Activated CD4-positive, alpha-beta T cell treated with anti-CD3 and anti-CD28 coated beads for 36 hours (primary cell): Measurements from ENCODE around the gene FAM9A. TPM values are rescaled to one million over a fixed set of nuclear protein-coding genes. Genes with fewer than 3 reads are reported as not detected.
"Not testable (repeated sequence)": the region's sequence is repeated elsewhere in the genome, so short reads cannot be mapped to it uniquely, and the experiment has no call there.

Experiments used
- ATAC-seq: fragments of 200-7000 bp; cut with Tn5 transposase; one replicate; pipeline ENCODE4 v1.10.0; 2021; ENCODE audit warnings: mild to moderate bottlenecking, moderate library complexity
- CTCF ChIA-PET: fragments of 350-600 bp; sonication (Branson Sonifier 250); formaldehyde crosslinking; loops from one replicate; lab custom pipeline; 2021; ENCODE audit warnings: antibody characterized with exemption; lab: Charles Lee
- POLR2A ChIA-PET: fragments of 350-600 bp; sonication (Branson Sonifier 250); formaldehyde crosslinking; loops from one replicate; lab custom pipeline; 2021; ENCODE audit warnings: antibody characterized with exemption, inconsistent platforms; lab: Charles Lee
- DNase-seq: peaks from one replicate; pipeline ENCODE4 v3.0.0-alpha.2; 2020
- H3K27ac Mint-ChIP-seq: one replicate; pipeline ENCODE4 v1.8.0; 2021; ENCODE audit warnings: mixed read lengths
- H3K27me3 Mint-ChIP-seq: one replicate; pipeline ENCODE4 v1.8.0; 2021; ENCODE audit warnings: mixed read lengths
- H3K36me3 Mint-ChIP-seq: one replicate; pipeline ENCODE4 v1.8.0; 2021; ENCODE audit warnings: low read depth, mixed read lengths
- H3K4me1 Mint-ChIP-seq: one replicate; pipeline ENCODE4 v1.8.0; 2021; ENCODE audit warnings: mixed read lengths
- H3K4me3 Mint-ChIP-seq: one replicate; pipeline ENCODE4 v1.8.0; 2021; ENCODE audit warnings: mild to moderate bottlenecking, moderate library complexity, mixed read lengths
- H3K9me3 Mint-ChIP-seq: one replicate; pipeline ENCODE4 v1.8.0; 2021; ENCODE audit warnings: low read depth, mixed read lengths
- intact Hi-C, 2 experiments: fragments of 100-400 bp; cut with DNase I in 1 of 2; cut with micrococcal nuclease in 1 of 2; formaldehyde crosslinking; loops; one replicate each; pipeline versions ENCODE4 v1.14.2 to v1.15.1; 2022 to 2024; cut with DNase I, micrococcal nuclease
- total RNA-seq, 2 experiments: library from RNA; stranded (reverse); gene quantifications; one replicate each; pipeline ENCODE4 v1.2.3, GENCODE V29; 2021

The FAM9A gene
- total RNA-seq, 2 experiments from 2014 or later: not detected

DNA sequence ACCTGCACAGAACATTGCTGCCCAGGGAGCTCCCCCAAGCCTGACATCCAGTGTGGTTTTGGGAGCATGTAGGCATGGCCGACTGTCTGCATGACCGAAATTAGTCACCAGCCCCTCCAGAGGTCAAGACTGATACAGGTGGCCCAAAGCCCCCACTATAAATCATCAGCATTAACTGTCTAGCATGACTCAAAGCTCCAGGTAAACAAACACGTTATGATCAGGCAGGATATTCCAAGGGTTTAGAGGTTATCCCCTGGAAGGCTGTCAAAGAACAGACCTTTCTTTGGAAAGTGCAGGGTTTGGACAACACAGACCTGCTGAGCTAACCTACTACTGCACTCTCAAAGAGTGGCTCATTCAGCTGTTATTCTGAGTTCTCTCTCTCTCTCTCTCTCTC lies 2.1 kb upstream of the FAM9A start:
- ATAC-seq (no peak), DNase-seq (no peak)
- H3K27ac Mint-ChIP-seq: no peak overlapping the region
- H3K4me3 Mint-ChIP-seq: no peak overlapping the region
- intact Hi-C loops: no loop called here
- H3K9me3 Mint-ChIP-seq: no peaks in the 10 kb centered on the region
- ChIA-PET CTCF (no interaction called here), POLR2A (no interaction called here)
- H3K4me1 Mint-ChIP-seq: no peaks in the 10 kb centered on the region
- H3K36me3 Mint-ChIP-seq: no peaks in the 10 kb centered on the region
- peaks cover 2% of the 10 kb centered on the region for H3K27me3 Mint-ChIP-seq

DNA sequence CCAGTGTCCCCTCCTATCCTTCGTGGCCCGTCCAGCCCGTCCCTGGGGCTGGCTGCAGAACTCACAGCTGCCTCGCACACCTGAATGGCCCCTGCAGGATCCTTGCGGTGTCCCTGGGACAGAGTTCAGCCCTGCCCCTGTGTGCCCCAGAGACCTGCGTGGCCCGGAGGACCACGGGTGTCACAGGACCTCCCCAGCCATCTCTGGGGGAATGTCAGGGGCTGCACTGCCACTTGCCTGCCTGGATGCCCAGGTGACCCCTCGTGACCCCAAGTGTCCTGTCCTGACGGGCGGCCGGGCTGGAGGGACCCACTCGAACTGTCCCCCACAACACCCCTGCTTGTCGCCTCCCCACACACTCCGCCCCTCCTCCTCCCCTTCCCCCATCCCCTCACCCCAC lies 832 bp downstream of the FAM9A start:
- ATAC-seq, H3K9me3 Mint-ChIP-seq, H3K36me3 Mint-ChIP-seq, H3K27me3 Mint-ChIP-seq, intact Hi-C loops, CTCF ChIA-PET, POLR2A ChIA-PET, H3K4me3 Mint-ChIP-seq, H3K27ac Mint-ChIP-seq, H3K4me1 Mint-ChIP-seq, DNase-seq: not testable (repeated sequence)

DNA sequence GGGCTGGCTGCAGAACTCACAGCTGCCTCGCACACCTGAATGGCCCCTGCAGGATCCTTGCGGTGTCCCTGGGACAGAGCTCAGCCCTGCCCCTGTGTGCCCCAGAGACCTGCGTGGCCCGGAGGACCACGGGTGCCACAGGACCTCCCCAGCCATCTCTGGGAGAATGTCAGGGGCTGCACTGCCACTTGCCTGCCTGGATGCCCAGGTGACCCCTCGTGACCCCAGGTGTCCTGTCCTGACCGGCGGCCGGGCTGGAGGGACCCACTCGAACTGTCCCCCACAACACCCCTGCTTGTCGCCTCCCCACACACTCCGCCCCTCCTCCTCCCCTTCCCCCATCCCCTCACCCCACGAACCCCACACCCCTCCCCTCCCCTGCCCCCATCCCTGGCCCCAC lies 1.9 kb downstream of the FAM9A start:
- H3K27ac Mint-ChIP-seq, H3K27me3 Mint-ChIP-seq, H3K4me1 Mint-ChIP-seq, H3K9me3 Mint-ChIP-seq, intact Hi-C loops, ATAC-seq, H3K4me3 Mint-ChIP-seq, DNase-seq, H3K36me3 Mint-ChIP-seq, CTCF ChIA-PET, POLR2A ChIA-PET: not testable (repeated sequence)

DNA sequence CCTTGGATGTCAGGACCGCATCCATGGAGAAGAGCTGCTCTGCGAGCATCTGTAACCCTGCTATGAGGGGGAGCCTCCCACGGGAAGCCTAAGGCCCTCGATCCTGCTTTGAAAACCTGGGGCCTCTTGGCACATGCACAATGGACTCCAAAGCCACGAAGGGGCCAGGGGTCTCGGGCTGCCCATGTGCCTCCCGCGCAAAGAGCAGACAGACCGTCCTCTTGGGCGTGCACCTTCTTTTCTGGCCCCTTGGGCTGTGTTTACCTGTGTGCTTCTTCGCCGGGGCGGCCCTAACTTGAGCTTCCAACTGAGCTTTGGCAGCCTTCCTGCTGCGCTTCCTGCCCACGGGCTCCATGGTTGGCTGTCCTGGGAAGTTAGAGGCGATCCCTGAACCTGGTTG lies 2.5 kb downstream of the FAM9A start:
- H3K4me1 Mint-ChIP-seq, H3K4me3 Mint-ChIP-seq, intact Hi-C loops, H3K9me3 Mint-ChIP-seq, POLR2A ChIA-PET, H3K36me3 Mint-ChIP-seq, CTCF ChIA-PET, H3K27ac Mint-ChIP-seq, ATAC-seq, H3K27me3 Mint-ChIP-seq, DNase-seq: not testable (repeated sequence)

DNA sequence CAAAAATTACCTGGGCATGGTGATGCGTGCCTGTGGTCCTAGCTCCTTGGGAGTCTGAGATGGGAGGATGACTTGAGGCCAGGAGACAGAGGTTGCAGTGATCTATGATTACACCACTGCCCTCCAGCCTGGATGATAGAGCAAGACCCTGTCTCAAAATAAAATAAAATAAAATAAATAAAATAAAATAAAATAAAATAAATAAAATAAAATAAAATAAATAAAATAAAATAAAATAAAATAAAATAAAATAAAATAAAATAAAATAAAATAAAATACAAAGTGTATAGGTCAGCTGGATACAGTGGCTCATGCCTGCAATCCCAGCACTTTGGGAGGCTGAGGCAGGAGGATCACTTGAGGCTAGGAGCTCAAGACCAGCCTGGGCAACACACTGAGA lies 14.1 kb downstream of the FAM9A start:
- not testable (repeated sequence) for H3K4me3 Mint-ChIP-seq, H3K27me3 Mint-ChIP-seq, H3K36me3 Mint-ChIP-seq

DNA sequence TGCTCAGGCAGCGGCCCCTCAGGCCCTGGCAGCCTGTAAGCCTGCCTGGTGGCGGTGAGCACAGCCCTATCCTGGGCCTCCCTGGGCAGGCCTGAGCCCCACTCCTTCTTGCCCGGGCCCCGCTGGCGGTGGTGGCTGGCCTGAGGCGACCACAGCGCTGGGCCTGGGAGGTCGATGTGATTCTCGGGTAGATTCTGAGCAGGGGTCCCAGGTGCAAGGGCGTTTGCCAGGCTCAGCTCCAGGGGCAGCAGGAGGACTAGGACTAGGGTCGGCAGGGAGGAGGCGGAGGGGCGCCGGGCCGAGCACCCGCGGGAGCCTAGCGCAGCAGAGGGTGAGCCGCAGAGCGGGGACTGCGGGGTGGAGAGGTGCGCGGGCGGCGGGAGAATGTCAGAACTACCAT lies 17.0 kb downstream of the FAM9A start:
- Mint-ChIP-seq H3K4me3 (no peak overlapping the region), H3K27ac (no peak overlapping the region), H3K36me3 (no peaks in the 10 kb centered on the region), H3K9me3 (no peaks in the 10 kb centered on the region), H3K4me1 (peaks cover 2% of the 10 kb centered on the region), H3K27me3 (no peaks in the 10 kb centered on the region)
- ATAC-seq (no peak), DNase-seq (no peak)
- intact Hi-C loops: loop anchor here in 1 of 2 experiments (5.0 kb wide), 1 partner anchor 33 kb away; no protein-coding TSS in a partner anchor
- ChIA-PET POLR2A (no interaction called here), CTCF (no interaction called here)

More for the DNA sequence above, 14.1 kb downstream of the FAM9A start:
- POLR2A ChIA-PET, ATAC-seq, DNase-seq, H3K4me1 Mint-ChIP-seq, CTCF ChIA-PET, H3K9me3 Mint-ChIP-seq, intact Hi-C loops, H3K27ac Mint-ChIP-seq: not testable (repeated sequence)

DNA sequence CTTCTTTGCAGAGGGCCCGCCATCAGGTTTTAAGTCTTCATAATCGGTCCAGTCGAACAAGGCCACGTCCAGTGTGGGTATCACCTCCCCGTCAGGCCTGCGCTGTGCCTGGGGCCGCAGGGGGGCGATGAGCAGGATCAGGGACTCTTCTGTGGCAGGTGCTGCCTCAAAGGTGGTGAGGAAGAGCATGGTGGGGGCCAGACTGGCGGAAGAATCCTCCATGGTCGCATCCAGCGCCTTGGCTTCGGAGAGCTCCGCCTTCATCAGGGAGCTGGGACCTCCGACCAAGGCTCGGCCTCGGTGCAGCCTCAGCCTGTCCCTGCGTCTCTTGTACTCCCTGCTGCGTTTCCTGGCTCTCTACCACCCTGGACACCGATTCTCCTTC lies 17.5 kb downstream of the FAM9A start:
- ChIA-PET POLR2A (no interaction called here), CTCF (no interaction called here)
- Mint-ChIP-seq H3K27ac (no peak overlapping the region), H3K4me1 (peaks cover 2% of the 10 kb centered on the region), H3K27me3 (no peaks in the 10 kb centered on the region), H3K36me3 (no peaks in the 10 kb centered on the region), H3K4me3 (no peak overlapping the region), H3K9me3 (no peaks in the 10 kb centered on the region)
- DNase-seq (no peak), ATAC-seq (no peak)
- intact Hi-C loops: loop anchor here in 1 of 2 experiments (5.0 kb wide), 1 partner anchor 34 kb away; no protein-coding TSS in a partner anchor

DNA sequence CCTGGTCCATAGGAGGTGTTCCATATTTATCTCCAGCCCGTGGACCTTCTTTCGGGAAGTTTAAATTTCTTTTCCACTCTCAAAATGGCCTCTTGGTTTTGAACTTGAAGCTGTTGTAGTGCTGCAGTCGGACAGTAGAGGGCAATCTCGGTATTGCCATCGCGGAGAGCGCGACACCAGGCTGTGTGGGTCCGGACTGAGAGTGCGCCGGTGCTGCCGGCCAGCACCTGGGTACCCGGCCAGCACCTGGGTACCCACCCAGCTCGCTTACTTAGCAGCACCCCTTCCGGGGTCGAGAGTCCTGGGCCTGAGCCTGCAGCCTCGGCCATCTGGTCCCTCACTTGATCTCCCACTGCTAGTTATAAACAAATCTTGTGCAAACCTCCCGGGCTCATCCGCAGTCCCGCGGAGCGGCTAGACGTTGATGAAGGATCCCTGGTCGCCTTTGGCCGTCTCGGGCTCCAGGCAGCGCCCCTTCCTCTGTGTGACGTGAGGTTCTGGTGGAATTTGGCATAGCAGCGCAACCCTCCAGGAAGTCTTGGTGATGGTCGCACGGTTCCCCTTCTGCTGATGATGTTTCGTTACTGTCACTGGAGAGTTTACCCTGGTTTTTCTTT lies 18.0 kb downstream of the FAM9A start:
- peak overlapping the region; percentile 33 for H3K4me3 Mint-ChIP-seq

DNA sequence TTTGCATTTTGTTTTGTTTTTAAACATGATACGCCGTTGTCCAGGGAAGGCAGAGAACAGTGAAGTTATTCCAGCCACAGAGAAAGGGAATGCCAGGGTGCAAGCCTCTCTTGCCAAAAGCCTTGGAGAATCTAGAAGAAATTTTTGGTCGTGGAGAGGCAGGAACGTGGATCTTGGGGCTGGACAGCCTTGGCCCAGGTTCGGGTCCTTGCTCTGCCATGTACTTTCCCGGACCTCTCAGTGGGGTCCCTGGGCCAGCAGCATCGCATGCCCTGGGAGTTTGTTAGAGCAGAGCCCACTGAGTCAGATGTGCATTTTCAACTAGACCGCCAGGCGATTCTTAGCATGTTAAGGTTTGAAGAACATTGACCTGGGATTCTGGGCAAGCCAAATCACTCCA lies 18.6 kb downstream of the FAM9A start:
- H3K27ac Mint-ChIP-seq: no peak overlapping the region
- ATAC-seq (no peak), DNase-seq (no peak)
- CTCF ChIA-PET: no interaction called here
- H3K9me3 Mint-ChIP-seq: no peaks in the 10 kb centered on the region
- intact Hi-C loops: loop anchor here in 1 of 2 experiments (5.0 kb wide), 1 partner anchor 35 kb away; no protein-coding TSS in a partner anchor
- peaks cover 2% of the 10 kb centered on the region for H3K4me1 Mint-ChIP-seq
- H3K4me3 Mint-ChIP-seq: no peak overlapping the region
- no peaks in the 10 kb centered on the region for H3K27me3 Mint-ChIP-seq
- POLR2A ChIA-PET: no interaction called here
- no peaks in the 10 kb centered on the region for H3K36me3 Mint-ChIP-seq

More for the DNA sequence above, 18.0 kb downstream of the FAM9A start:
- POLR2A ChIA-PET: no interaction called here
- Mint-ChIP-seq H3K27ac (no peak overlapping the region), H3K27me3 (no peaks in the 10 kb centered on the region), H3K36me3 (no peaks in the 10 kb centered on the region), H3K9me3 (no peaks in the 10 kb centered on the region), H3K4me1 (peaks cover 2% of the 10 kb centered on the region)
- intact Hi-C loops: loop anchor here in 1 of 2 experiments (5.0 kb wide), 1 partner anchor 34 kb away; no protein-coding TSS in a partner anchor
- peak; percentile 58 for ATAC-seq
- peak; percentile 60 for DNase-seq
- CTCF ChIA-PET: no interaction called here

DNA sequence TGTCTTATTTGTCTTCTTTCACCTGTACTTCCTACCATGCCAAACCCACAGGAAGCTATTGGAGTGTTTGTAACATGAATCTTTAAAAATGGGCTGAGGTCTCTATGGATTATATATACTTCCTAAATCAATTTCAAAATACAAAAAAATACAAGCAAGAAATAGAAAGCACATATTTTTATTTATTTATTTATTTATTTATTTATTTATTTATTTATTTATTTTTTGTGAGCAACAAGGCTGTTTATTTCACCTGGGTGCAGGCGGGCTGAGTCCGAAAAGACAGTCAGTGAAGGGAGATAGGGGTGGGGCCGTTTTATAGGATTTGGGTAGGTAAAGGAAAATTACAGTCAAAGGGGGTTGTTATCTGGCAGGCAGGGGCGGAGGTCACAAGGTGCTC lies 19.3 kb downstream of the FAM9A start:
- H3K4me3 Mint-ChIP-seq, CTCF ChIA-PET, H3K27ac Mint-ChIP-seq, H3K4me1 Mint-ChIP-seq, H3K36me3 Mint-ChIP-seq, H3K9me3 Mint-ChIP-seq, H3K27me3 Mint-ChIP-seq, POLR2A ChIA-PET, ATAC-seq, DNase-seq: not testable (repeated sequence)
- intact Hi-C loops: loop anchor here in 1 of 2 experiments (5.0 kb wide), 1 partner anchor 35 kb away; no protein-coding TSS in a partner anchor

- no peak overlapping the region for H3K27ac Mint-ChIP-seq
- CTCF ChIA-PET: no interaction called here
- no peak for ATAC-seq
- peaks cover 7% of the 10 kb centered on the region for H3K27me3 Mint-ChIP-seq
- no peak for DNase-seq
- H3K36me3 Mint-ChIP-seq: no peaks in the 10 kb centered on the region
- POLR2A ChIA-PET: no interaction called here
- intact Hi-C loops: no loop called here
- H3K4me1 Mint-ChIP-seq: no peaks in the 10 kb centered on the region
- H3K4me3 Mint-ChIP-seq: no peak overlapping the region
- no peaks in the 10 kb centered on the region for H3K9me3 Mint-ChIP-seq
These were observed 28.1 kb downstream of the FAM9A start for GRCh38 chrX:8773117-8773516.

GRCh38 chrX:8760021-8760420 lies 41.2 kb downstream of the FAM9A start:
- ATAC-seq: no peak
- Mint-ChIP-seq H3K27me3 (peaks cover 13% of the 10 kb centered on the region), H3K4me3 (no peak overlapping the region), H3K36me3 (no peaks in the 10 kb centered on the region), H3K4me1 (no peaks in the 10 kb centered on the region), H3K27ac (no peak overlapping the region), H3K9me3 (no peaks in the 10 kb centered on the region)
- POLR2A ChIA-PET: no interaction called here
- no peak for DNase-seq
- intact Hi-C loops: no loop called here
- CTCF ChIA-PET: interaction anchor here (0.7 kb wide), 1 partner anchor 1228 kb away, joined by 3 read pairs; no protein-coding TSS in a partner anchor
